ENCODE results near the gene SLC16A9.
A peak's percentile ranks its signal among the peaks of the same experiment; 100 is the strongest.
"Not testable (repeated sequence)": the region's sequence is repeated elsewhere in the genome, so short reads cannot be mapped to it uniquely, and the experiment has no call there.

SLC16A9 gene

GRCh38 chr10:59655309-59655708, 54.3 kb downstream of the SLC16A9 start:
- Histone ChIP-seq H3K4me3 (ENCODE audit: low read depth in 1 of 5, low read length in 5 of 5) (no peak overlapping the region), H3K4me1 (ENCODE audit: control insufficient read depth in 5 of 5, insufficient read depth in 5 of 5, low read length in 5 of 5) (peaks cover 0 to 14% (median 5%) of the 10 kb centered on the region in 5 donors), H3K27me3 (ENCODE audit: control insufficient read depth in 5 of 5, insufficient read depth in 4 of 5, low read length in 5 of 5) (no peaks in the 10 kb centered on the region), H3K9me3 (ENCODE audit: control insufficient read depth in 5 of 5, low read length in 5 of 5) (no peaks in the 10 kb centered on the region), H3K27ac (ENCODE audit: low read depth, low read length) (no peak overlapping the region), H3K36me3 (ENCODE audit: control insufficient read depth in 5 of 5, insufficient read depth in 5 of 5, low read length in 5 of 5) (no peaks in the 10 kb centered on the region), H3K9ac (ENCODE audit: low read length in 5 of 5) (no peak overlapping the region)

GRCh38 chr10:59654007-59654406, 55.6 kb downstream of the SLC16A9 start:
- no peaks in the 10 kb centered on the region for H3K36me3 ChIP-seq (ENCODE audit: control insufficient read depth in 5 of 5, insufficient read depth in 5 of 5, low read length in 5 of 5)
- H3K27ac ChIP-seq (ENCODE audit: low read depth, low read length), result no peak overlapping the region
- no peaks in the 10 kb centered on the region for H3K27me3 ChIP-seq (ENCODE audit: control insufficient read depth in 5 of 5, insufficient read depth in 4 of 5, low read length in 5 of 5)
- no peak overlapping the region for H3K4me3 ChIP-seq (ENCODE audit: low read depth in 1 of 5, low read length in 5 of 5)
- no peaks in the 10 kb centered on the region for H3K9me3 ChIP-seq (ENCODE audit: control insufficient read depth in 5 of 5, low read length in 5 of 5)
- H3K9ac ChIP-seq (ENCODE audit: low read length in 5 of 5), result no peak overlapping the region
- peaks cover 0 to 15% (median 7%) of the 10 kb centered on the region in 5 donors for H3K4me1 ChIP-seq (ENCODE audit: control insufficient read depth in 5 of 5, insufficient read depth in 5 of 5, low read length in 5 of 5)

- H3K36me3 ChIP-seq (ENCODE audit: control insufficient read depth in 5 of 5, insufficient read depth in 5 of 5, low read length in 5 of 5), result no peaks in the 10 kb centered on the region
- no peak overlapping the region for H3K4me3 ChIP-seq (ENCODE audit: low read depth in 1 of 5, low read length in 5 of 5)
- no peaks in the 10 kb centered on the region for H3K27me3 ChIP-seq (ENCODE audit: control insufficient read depth in 5 of 5, insufficient read depth in 4 of 5, low read length in 5 of 5)
- H3K27ac ChIP-seq (ENCODE audit: low read depth, low read length), result no peak overlapping the region
- H3K4me1 ChIP-seq (ENCODE audit: control insufficient read depth in 5 of 5, insufficient read depth in 5 of 5, low read length in 5 of 5), result peaks cover 0 to 29% (median 16%) of the 10 kb centered on the region in 5 donors
- no peak overlapping the region for H3K9ac ChIP-seq (ENCODE audit: low read length in 5 of 5)
- peaks cover 0 to under 1% (median 0%) of the 10 kb centered on the region in 5 donors for H3K9me3 ChIP-seq (ENCODE audit: control insufficient read depth in 5 of 5, low read length in 5 of 5)
These were observed 57.7 kb downstream of the SLC16A9 start for GRCh38 chr10:59651902-59652301.

- no peak overlapping the region for H3K27ac ChIP-seq (ENCODE audit: low read depth, low read length)
- H3K27me3 ChIP-seq (ENCODE audit: control insufficient read depth in 5 of 5, insufficient read depth in 4 of 5, low read length in 5 of 5), result no peaks in the 10 kb centered on the region
- H3K9me3 ChIP-seq (ENCODE audit: control insufficient read depth in 5 of 5, low read length in 5 of 5), result peaks cover 0 to 12% (median 3%) of the 10 kb centered on the region in 5 donors
- H3K4me1 ChIP-seq (ENCODE audit: control insufficient read depth in 5 of 5, insufficient read depth in 5 of 5, low read length in 5 of 5), result peaks cover 0 to 29% (median 20%) of the 10 kb centered on the region in 5 donors
- no peaks in the 10 kb centered on the region for H3K36me3 ChIP-seq (ENCODE audit: control insufficient read depth in 5 of 5, insufficient read depth in 5 of 5, low read length in 5 of 5)
- H3K4me3 ChIP-seq (ENCODE audit: low read depth in 1 of 5, low read length in 5 of 5), result no peak overlapping the region
- no peak overlapping the region for H3K9ac ChIP-seq (ENCODE audit: low read length in 5 of 5)
These were observed 59.9 kb downstream of the SLC16A9 start for GRCh38 chr10:59649606-59650346.

GRCh38 chr10:59648711-59649201, 60.9 kb downstream of the SLC16A9 start:
- H3K36me3 ChIP-seq (ENCODE audit: control insufficient read depth in 5 of 5, insufficient read depth in 5 of 5, low read length in 5 of 5), result no peaks in the 10 kb centered on the region
- peaks cover 0 to 12% (median 6%) of the 10 kb centered on the region in 5 donors for H3K9me3 ChIP-seq (ENCODE audit: control insufficient read depth in 5 of 5, low read length in 5 of 5)
- H3K9ac ChIP-seq (ENCODE audit: low read length in 5 of 5), result peak overlapping the region in 1 of 5 donors; percentile 36
- no peak overlapping the region for H3K4me3 ChIP-seq (ENCODE audit: low read depth in 1 of 5, low read length in 5 of 5)
- H3K4me1 ChIP-seq (ENCODE audit: control insufficient read depth in 5 of 5, insufficient read depth in 5 of 5, low read length in 5 of 5), result peaks cover 0 to 23% (median 18%) of the 10 kb centered on the region in 5 donors
- H3K27me3 ChIP-seq (ENCODE audit: control insufficient read depth in 5 of 5, insufficient read depth in 4 of 5, low read length in 5 of 5), result no peaks in the 10 kb centered on the region
- peak overlapping the region; percentile 19 for H3K27ac ChIP-seq (ENCODE audit: low read depth, low read length)

- H3K36me3 ChIP-seq (ENCODE audit: control insufficient read depth in 5 of 5, insufficient read depth in 5 of 5, low read length in 5 of 5), result no peaks in the 10 kb centered on the region
- peaks cover 0 to 12% (median 6%) of the 10 kb centered on the region in 5 donors for H3K9me3 ChIP-seq (ENCODE audit: control insufficient read depth in 5 of 5, low read length in 5 of 5)
- peaks cover 0 to 15% (median 13%) of the 10 kb centered on the region in 5 donors for H3K4me1 ChIP-seq (ENCODE audit: control insufficient read depth in 5 of 5, insufficient read depth in 5 of 5, low read length in 5 of 5)
- no peak overlapping the region for H3K4me3 ChIP-seq (ENCODE audit: low read depth in 1 of 5, low read length in 5 of 5)
- no peaks in the 10 kb centered on the region for H3K27me3 ChIP-seq (ENCODE audit: control insufficient read depth in 5 of 5, insufficient read depth in 4 of 5, low read length in 5 of 5)
- no peak overlapping the region for H3K27ac ChIP-seq (ENCODE audit: low read depth, low read length)
- H3K9ac ChIP-seq (ENCODE audit: low read length in 5 of 5), result no peak overlapping the region
These were observed 64.8 kb downstream of the SLC16A9 start for GRCh38 chr10:59644841-59645240.

- H3K4me3 ChIP-seq (ENCODE audit: low read depth in 1 of 5, low read length in 5 of 5); H3K9ac ChIP-seq (ENCODE audit: low read length in 5 of 5); H3K27ac ChIP-seq (ENCODE audit: low read depth, low read length); H3K4me1 ChIP-seq (ENCODE audit: control insufficient read depth in 5 of 5, insufficient read depth in 5 of 5, low read length in 5 of 5); H3K36me3 ChIP-seq (ENCODE audit: control insufficient read depth in 5 of 5, insufficient read depth in 5 of 5, low read length in 5 of 5); H3K9me3 ChIP-seq (ENCODE audit: control insufficient read depth in 5 of 5, low read length in 5 of 5); H3K27me3 ChIP-seq (ENCODE audit: control insufficient read depth in 5 of 5, insufficient read depth in 4 of 5, low read length in 5 of 5): not testable (repeated sequence)
These were observed 68.0 kb downstream of the SLC16A9 start for GRCh38 chr10:59641688-59642087.

GRCh38 chr10:59635502-59636290, 74.0 kb downstream of the SLC16A9 start:
- Histone ChIP-seq H3K4me3 (ENCODE audit: low read depth in 1 of 5, low read length in 5 of 5) (no peak overlapping the region), H3K36me3 (ENCODE audit: control insufficient read depth in 5 of 5, insufficient read depth in 5 of 5, low read length in 5 of 5) (no peaks in the 10 kb centered on the region), H3K9ac (ENCODE audit: low read length in 5 of 5) (no peak overlapping the region), H3K4me1 (ENCODE audit: control insufficient read depth in 5 of 5, insufficient read depth in 5 of 5, low read length in 5 of 5) (no peaks in the 10 kb centered on the region), H3K27ac (ENCODE audit: low read depth, low read length) (no peak overlapping the region), H3K27me3 (ENCODE audit: control insufficient read depth in 5 of 5, insufficient read depth in 4 of 5, low read length in 5 of 5) (no peaks in the 10 kb centered on the region), H3K9me3 (ENCODE audit: control insufficient read depth in 5 of 5, low read length in 5 of 5) (no peaks in the 10 kb centered on the region)

- Histone ChIP-seq H3K36me3 (ENCODE audit: control insufficient read depth in 5 of 5, insufficient read depth in 5 of 5, low read length in 5 of 5) (no peaks in the 10 kb centered on the region), H3K27ac (ENCODE audit: low read depth, low read length) (no peak overlapping the region)
These were observed 75.5 kb downstream of the SLC16A9 start for GRCh38 chr10:59634102-59634501.

GRCh38 chr10:59633063-59633462, 76.6 kb downstream of the SLC16A9 start:
- H3K27ac ChIP-seq (ENCODE audit: low read depth, low read length), result no peak overlapping the region
- H3K4me3 ChIP-seq (ENCODE audit: low read depth in 1 of 5, low read length in 5 of 5), result no peak overlapping the region
- H3K4me1 ChIP-seq (ENCODE audit: control insufficient read depth in 5 of 5, insufficient read depth in 5 of 5, low read length in 5 of 5), result no peaks in the 10 kb centered on the region
- no peaks in the 10 kb centered on the region for H3K36me3 ChIP-seq (ENCODE audit: control insufficient read depth in 5 of 5, insufficient read depth in 5 of 5, low read length in 5 of 5)
- no peak overlapping the region for H3K9ac ChIP-seq (ENCODE audit: low read length in 5 of 5)
- H3K27me3 ChIP-seq (ENCODE audit: control insufficient read depth in 5 of 5, insufficient read depth in 4 of 5, low read length in 5 of 5), result no peaks in the 10 kb centered on the region
- no peaks in the 10 kb centered on the region for H3K9me3 ChIP-seq (ENCODE audit: control insufficient read depth in 5 of 5, low read length in 5 of 5)

More at GRCh38 chr10:59634102-59634501, 75.5 kb downstream of the SLC16A9 start:
- H3K27me3 ChIP-seq (ENCODE audit: control insufficient read depth in 5 of 5, insufficient read depth in 4 of 5, low read length in 5 of 5), result no peaks in the 10 kb centered on the region
- H3K9me3 ChIP-seq (ENCODE audit: control insufficient read depth in 5 of 5, low read length in 5 of 5), result no peaks in the 10 kb centered on the region
- no peak overlapping the region for H3K9ac ChIP-seq (ENCODE audit: low read length in 5 of 5)
- H3K4me3 ChIP-seq (ENCODE audit: low read depth in 1 of 5, low read length in 5 of 5), result no peak overlapping the region
- H3K4me1 ChIP-seq (ENCODE audit: control insufficient read depth in 5 of 5, insufficient read depth in 5 of 5, low read length in 5 of 5), result no peaks in the 10 kb centered on the region

Data from subcutaneous abdominal adipose tissue (tissue), 5 donors.